Fibroblast of lung (primary cell): ENCODE measurements around the gene INPP5A.

Experiments
- CTCF ChIP-seq, 2 donors: IDR thresholded peaks in 1 of 2; conservative IDR thresholded peaks in 1 of 2; 1 replicate in 1 of 2; 2 replicates in 1 of 2; pipeline ENCODE4 v1.5.1; 2011 to 2012; ENCODE audit warnings: low read length in 2 of 2, control low read depth in 1 of 2, inconsistent platforms in 1 of 2, low read depth in 1 of 2, mild to moderate bottlenecking in 1 of 2
- EZH2 ChIP-seq: IDR thresholded peaks from 2 replicates; pipeline ENCODE4 v1.5.1; 2012; ENCODE audit warnings: low read length, control low read depth, mild to moderate bottlenecking; ENCODE audit errors: missing control alignments

GRCh38 chr10:132826524-132827422 is 289.2 kb downstream of the INPP5A start:
- TF ChIP-seq CTCF (conservative IDR thresholded peaks at IDR 0.05 in 1 of 2, IDR thresholded peaks at IDR 0.05 in 1 of 2; ENCODE audit: low read depth in 1 of 2, low read length in 2 of 2) (no peak), EZH2 (no peak)
